OCI-LY7 (cell line): Measurements from ENCODE around the gene TMEM97.

Experiments used
- EZH2phosphoT487 ChIP-seq: fragments of 200-600 bp; sonication (generic); IDR thresholded peaks from 2 replicates; pipeline ENCODE4 v1.6.1; 2018; ENCODE audit warnings: low read depth, borderline replicate concordance, mild to moderate bottlenecking, mixed run types, antibody characterized with exemption, low read length, moderate library complexity, mixed read lengths
- TF ChIP-seq, protein P1 (sequence below): fragments of 200-600 bp; sonication (generic); conservative IDR thresholded peaks from 2 replicates; pipeline ENCODE4 v1.5.1; 2014; ENCODE audit warnings: mild to moderate bottlenecking, antibody characterized with exemption, low read length, moderate library complexity, mixed read lengths

DNA sequence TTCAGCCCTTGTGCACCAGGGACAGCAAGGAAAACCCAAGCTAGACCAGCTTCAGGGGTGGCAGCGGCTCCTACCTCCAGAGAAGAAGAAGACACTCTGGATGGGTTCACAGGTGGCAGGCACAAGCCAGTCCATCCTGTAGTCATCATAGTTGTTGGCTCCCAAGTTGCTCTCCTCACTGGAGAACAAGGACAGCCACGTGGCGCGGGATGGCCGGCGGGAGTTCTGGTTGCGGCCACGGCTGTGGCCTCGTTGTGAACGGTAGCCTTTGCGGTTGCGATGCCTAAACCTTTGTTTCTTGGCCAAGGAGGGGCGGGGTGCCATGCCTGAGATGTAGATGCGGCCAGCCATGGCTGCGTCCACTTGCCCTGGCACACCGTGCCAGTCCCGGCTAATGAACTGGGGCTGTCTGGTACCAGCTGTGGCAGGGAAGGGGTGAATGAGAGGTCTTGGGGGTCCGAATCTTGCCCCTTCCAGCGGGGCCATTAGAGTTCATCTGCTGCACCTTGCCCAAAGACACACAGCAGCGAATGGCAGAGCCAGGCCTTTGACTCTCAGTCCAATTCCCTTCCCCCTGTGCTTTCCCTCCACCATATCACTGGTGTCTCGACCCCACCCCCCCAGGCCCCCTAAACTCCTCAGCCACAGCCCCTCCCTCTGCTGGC lies 48.8 kb downstream of the TMEM97 start:
- TF ChIP-seq, protein P1, sequence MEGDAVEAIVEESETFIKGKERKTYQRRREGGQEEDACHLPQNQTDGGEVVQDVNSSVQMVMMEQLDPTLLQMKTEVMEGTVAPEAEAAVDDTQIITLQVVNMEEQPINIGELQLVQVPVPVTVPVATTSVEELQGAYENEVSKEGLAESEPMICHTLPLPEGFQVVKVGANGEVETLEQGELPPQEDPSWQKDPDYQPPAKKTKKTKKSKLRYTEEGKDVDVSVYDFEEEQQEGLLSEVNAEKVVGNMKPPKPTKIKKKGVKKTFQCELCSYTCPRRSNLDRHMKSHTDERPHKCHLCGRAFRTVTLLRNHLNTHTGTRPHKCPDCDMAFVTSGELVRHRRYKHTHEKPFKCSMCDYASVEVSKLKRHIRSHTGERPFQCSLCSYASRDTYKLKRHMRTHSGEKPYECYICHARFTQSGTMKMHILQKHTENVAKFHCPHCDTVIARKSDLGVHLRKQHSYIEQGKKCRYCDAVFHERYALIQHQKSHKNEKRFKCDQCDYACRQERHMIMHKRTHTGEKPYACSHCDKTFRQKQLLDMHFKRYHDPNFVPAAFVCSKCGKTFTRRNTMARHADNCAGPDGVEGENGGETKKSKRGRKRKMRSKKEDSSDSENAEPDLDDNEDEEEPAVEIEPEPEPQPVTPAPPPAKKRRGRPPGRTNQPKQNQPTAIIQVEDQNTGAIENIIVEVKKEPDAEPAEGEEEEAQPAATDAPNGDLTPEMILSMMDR = no peak
- no peak for TF ChIP-seq EZH2phosphoT487
